SU-DHL-6 (cell line): ENCODE measurements around the gene RASGRF1.

Experiments
- H2AFZ ChIP-seq: fragments of 200-600 bp; sonication (generic); 2 replicates; pipeline ENCODE4 v1.6.1; 2014; ENCODE audit warnings: low read depth, mild to moderate bottlenecking, moderate library complexity, mixed read lengths, antibody characterized with exemption, low read length; ENCODE audit not compliant: severe bottlenecking
- H3F3A ChIP-seq: fragments of 200-600 bp; shearing (Covaris generic); 2 replicates; pipeline ENCODE4 v1.6.0; 2016; ENCODE audit warnings: antibody characterized with exemption, mild to moderate bottlenecking; ENCODE audit not compliant: insufficient read depth
- H3K27ac ChIP-seq: fragments of 200-600 bp; sonication (generic); 2 replicates; pipeline ENCODE4 v1.5.1; 2016; ENCODE audit warnings: low read depth, mild to moderate bottlenecking, low read length, moderate library complexity, mixed read lengths
- H3K27me3 ChIP-seq: fragments of 200-600 bp; sonication (generic), shearing (Covaris generic); 2 replicates; pipeline ENCODE4 v1.6.0; 2014; ENCODE audit warnings: mild to moderate bottlenecking, low read length
- H3K36me3 ChIP-seq: fragments of 200-600 bp; sonication (generic); 2 replicates; pipeline ENCODE4 v1.6.1; 2014; ENCODE audit warnings: mild to moderate bottlenecking, low read length, mixed read lengths
- H3K4me2 ChIP-seq: fragments of 300-600, 200-600 bp; shearing (Covaris generic), sonication (generic); 2 replicates; pipeline ENCODE4 v1.6.0; 2014; ENCODE audit warnings: low read length, low read depth, mild to moderate bottlenecking; ENCODE audit not compliant: poor library complexity, severe bottlenecking
- H3K4me3 ChIP-seq: fragments of 200-600 bp; sonication (generic); 2 replicates; pipeline ENCODE4 v1.5.1; 2014; ENCODE audit warnings: antibody characterized with exemption, low read length, mild to moderate bottlenecking, mixed read lengths; ENCODE audit not compliant: insufficient read depth, poor library complexity, severe bottlenecking
- H3K79me2 ChIP-seq: fragments of 200-600 bp; sonication (generic); 2 replicates; pipeline ENCODE4 v1.6.1; 2014; ENCODE audit warnings: mild to moderate bottlenecking, low read length, moderate library complexity; ENCODE audit not compliant: insufficient read depth
- H3K9ac ChIP-seq: fragments of 200-600 bp; sonication (generic); 2 replicates; pipeline ENCODE4 v1.7.0; 2014; ENCODE audit warnings: mild to moderate bottlenecking, low read length
- H3K9me2 ChIP-seq: fragments of 200-600 bp; sonication (generic); replicated peaks from 2 replicates; pipeline ENCODE4 v1.6.1; 2014; ENCODE audit warnings: low read length; ENCODE audit not compliant: insufficient read depth
- H3K9me3 ChIP-seq: fragments of 200-600 bp; sonication (generic); 2 replicates; pipeline ENCODE4 v1.6.1; 2014; ENCODE audit warnings: low read length, mixed read lengths; ENCODE audit not compliant: insufficient read depth
- H4K20me1 ChIP-seq: fragments of 200-600 bp; sonication (generic); 2 replicates; pipeline ENCODE4 v1.6.1; 2014; ENCODE audit warnings: low read depth, mild to moderate bottlenecking, antibody characterized with exemption, low read length, moderate library complexity, mixed read lengths
- EZH2phosphoT487 ChIP-seq: fragments of 200-600 bp; sonication (generic), shearing (Covaris generic); conservative IDR thresholded peaks from 2 replicates; pipeline ENCODE4 v1.6.1; 2018; ENCODE audit warnings: mild to moderate bottlenecking, antibody characterized with exemption, low read length, moderate library complexity, mixed read lengths
- TF ChIP-seq, protein P1 (sequence below): fragments of 200-600 bp; sonication (generic); IDR thresholded peaks from one replicate; pipeline ENCODE4 v1.5.1; 2017; ENCODE audit warnings: antibody characterized with exemption, mild to moderate bottlenecking, low read length, moderate library complexity; ENCODE audit not compliant: insufficient read depth, poor library complexity, severe bottlenecking

RASGRF1 gene

DNA sequence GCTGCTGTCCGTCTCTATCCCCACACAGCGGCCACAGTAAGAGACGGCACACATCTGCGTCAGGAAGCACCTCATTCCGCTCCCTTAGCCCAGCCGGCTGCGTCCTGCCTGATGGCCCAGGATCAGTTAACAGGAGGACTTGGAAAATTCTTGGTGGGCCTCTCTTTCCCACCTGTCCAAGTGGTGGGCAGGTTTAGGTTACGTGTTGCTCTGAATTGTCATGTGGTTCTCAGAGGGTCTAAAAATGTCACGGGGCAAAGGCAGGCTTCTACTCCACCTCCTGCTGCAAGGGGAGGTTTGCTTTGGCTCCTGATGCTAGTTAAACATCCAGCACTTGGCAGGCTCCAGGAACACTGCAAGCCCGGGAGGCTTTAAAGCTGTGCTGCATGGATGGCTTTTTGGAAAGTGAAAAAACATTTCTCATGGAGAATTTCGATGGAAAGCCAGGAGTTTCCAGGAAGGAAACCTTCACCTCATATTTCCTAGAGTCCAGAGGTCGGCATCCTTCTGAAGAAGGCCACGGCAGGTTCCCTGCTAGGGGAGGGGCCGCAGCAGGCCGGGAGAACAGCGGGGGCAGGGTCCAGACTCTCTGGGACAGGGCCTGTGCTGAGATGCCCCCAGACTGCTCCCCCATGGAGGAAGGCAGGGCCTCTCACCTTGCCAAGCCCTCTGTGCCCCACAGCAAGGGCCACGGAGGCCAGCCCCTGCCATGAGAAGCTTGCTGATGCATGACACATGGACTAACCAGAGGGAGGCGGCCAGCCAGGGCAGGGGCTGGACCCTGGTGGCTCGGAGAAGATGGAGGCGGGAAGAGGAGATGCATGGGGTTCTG, 156.5 kb downstream of the RASGRF1 start:
- Histone ChIP-seq H3K9me3 (no peaks in the 10 kb centered on the region), H3K27me3 (no peaks in the 10 kb centered on the region), H3F3A (peaks cover 16% of the 10 kb centered on the region), H4K20me1 (no peaks in the 10 kb centered on the region), H3K9me2 (no peaks in the 10 kb centered on the region), H3K27ac (no peak overlapping the region), H3K4me2 (no peak overlapping the region), H3K4me3 (no peak overlapping the region), H3K79me2 (no peaks in the 10 kb centered on the region), H3K36me3 (no peaks in the 10 kb centered on the region), H3K9ac (no peak overlapping the region), H2AFZ (no peak overlapping the region)
- no peak for TF ChIP-seq EZH2phosphoT487
- TF ChIP-seq, protein P1, sequence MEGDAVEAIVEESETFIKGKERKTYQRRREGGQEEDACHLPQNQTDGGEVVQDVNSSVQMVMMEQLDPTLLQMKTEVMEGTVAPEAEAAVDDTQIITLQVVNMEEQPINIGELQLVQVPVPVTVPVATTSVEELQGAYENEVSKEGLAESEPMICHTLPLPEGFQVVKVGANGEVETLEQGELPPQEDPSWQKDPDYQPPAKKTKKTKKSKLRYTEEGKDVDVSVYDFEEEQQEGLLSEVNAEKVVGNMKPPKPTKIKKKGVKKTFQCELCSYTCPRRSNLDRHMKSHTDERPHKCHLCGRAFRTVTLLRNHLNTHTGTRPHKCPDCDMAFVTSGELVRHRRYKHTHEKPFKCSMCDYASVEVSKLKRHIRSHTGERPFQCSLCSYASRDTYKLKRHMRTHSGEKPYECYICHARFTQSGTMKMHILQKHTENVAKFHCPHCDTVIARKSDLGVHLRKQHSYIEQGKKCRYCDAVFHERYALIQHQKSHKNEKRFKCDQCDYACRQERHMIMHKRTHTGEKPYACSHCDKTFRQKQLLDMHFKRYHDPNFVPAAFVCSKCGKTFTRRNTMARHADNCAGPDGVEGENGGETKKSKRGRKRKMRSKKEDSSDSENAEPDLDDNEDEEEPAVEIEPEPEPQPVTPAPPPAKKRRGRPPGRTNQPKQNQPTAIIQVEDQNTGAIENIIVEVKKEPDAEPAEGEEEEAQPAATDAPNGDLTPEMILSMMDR: no peak

DNA sequence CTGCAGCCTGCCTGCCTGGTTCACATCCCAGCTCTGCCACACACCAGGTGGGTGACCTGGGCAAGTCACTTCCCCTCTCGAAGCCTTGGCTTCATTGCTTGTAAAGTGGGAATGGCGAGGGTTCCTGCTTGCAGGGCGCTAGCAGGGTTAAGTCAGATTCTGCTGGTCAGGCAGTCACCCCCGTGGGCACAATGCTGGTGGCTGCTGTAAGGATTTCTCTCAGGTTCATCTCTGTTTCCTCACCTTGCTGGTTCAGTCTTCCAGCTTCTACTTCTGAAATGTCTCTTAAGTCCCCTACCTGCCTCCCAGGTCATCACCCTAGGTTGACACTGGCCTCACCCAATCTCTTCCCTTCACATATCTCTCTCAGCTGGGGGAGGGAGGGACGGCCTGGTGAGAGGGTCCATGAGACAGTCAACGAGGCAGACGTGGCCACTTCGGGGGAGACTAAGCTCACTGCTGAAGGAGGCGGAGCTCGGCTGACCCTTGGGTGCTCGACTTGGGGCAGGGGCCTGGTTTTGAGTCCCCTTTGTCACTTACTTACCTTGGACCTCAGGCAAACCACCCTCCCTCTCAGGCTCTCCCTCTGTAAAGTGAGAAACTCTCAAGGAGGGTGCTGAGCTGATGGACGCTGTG, 157.3 kb downstream of the RASGRF1 start:
- no peaks in the 10 kb centered on the region for H3K27me3 ChIP-seq
- no peak overlapping the region for H3K4me2 ChIP-seq
- TF ChIP-seq, protein P1: no peak
- TF ChIP-seq EZH2phosphoT487: no peak
- no peaks in the 10 kb centered on the region for H3K9me2 ChIP-seq
- no peak overlapping the region for H3K27ac ChIP-seq
- H3K36me3 ChIP-seq: no peaks in the 10 kb centered on the region
- no peak overlapping the region for H3K9ac ChIP-seq
- H2AFZ ChIP-seq: no peak overlapping the region
- H3K4me3 ChIP-seq: no peak overlapping the region
- H3K9me3 ChIP-seq: no peaks in the 10 kb centered on the region
- no peaks in the 10 kb centered on the region for H4K20me1 ChIP-seq
- no peaks in the 10 kb centered on the region for H3K79me2 ChIP-seq
- H3F3A ChIP-seq: peaks cover 9% of the 10 kb centered on the region; the same call in 1 of the 2 replicates

DNA sequence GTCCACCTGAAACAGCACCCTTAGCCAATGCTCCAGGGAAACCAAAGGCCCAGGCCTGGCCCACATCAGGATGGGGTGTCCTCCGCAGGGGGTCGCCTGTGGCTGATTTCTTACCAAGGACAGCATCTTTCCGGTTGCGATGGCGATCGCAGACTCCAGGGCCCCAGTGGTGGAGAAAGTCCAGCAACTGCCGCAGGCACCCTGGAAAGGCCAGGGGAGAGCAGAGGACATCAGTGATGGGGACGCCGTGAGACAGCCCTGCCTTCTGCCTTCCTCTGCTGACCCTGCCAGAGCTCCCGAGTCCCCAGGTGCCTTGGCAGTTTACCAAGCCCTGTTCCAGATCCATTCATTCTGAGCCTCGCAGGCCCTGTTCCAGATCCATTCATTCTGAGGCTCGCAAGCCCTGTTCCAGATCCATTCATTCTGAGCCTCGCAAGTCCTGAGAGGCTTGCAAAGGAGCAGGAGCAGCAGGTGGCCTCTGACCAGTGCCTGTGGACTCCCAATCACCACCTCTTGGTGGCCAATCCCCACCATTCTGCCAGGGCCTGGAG, 158.2 kb downstream of the RASGRF1 start:
- H3K4me3 ChIP-seq: no peak overlapping the region
- TF ChIP-seq, protein P1: no peak
- no peak for TF ChIP-seq EZH2phosphoT487
- H3K9ac ChIP-seq: no peak overlapping the region
- no peak overlapping the region for H2AFZ ChIP-seq
- H3K9me2 ChIP-seq: no peaks in the 10 kb centered on the region
- no peak overlapping the region for H3K27ac ChIP-seq
- no peaks in the 10 kb centered on the region for H4K20me1 ChIP-seq
- no peak overlapping the region for H3K4me2 ChIP-seq
- no peaks in the 10 kb centered on the region for H3K79me2 ChIP-seq
- H3K36me3 ChIP-seq: no peaks in the 10 kb centered on the region
- no peaks in the 10 kb centered on the region for H3K27me3 ChIP-seq
- H3K9me3 ChIP-seq: no peaks in the 10 kb centered on the region
- H3F3A ChIP-seq: 0 out of 2 replicates have a peak, but pooled peaks cover under 1% of the 10 kb centered on the region
